HepG2 (cell line): ENCODE measurements around the gene CYLD. TPM values are rescaled to one million over a fixed set of nuclear protein-coding genes. Genes with fewer than 3 reads are reported as not detected.

Experiments
- ATAC-seq: fragments of 200-7000 bp; cut with Tn5 transposase; 3 replicates; pipeline ENCODE4 v1.9.1; 2020; ENCODE audit warnings: mild to moderate bottlenecking, moderate library complexity
- BruUV-seq: library from RNA; stranded (reverse); fragments of 400-500 nt; replicated peaks from 2 replicates; lab custom pipeline; 2021; lab: Mats Ljungman, UMichigan
- CTCF ChIA-PET: fragments of 300-600 bp; formaldehyde crosslinking; extraction: SDS; loops from one replicate; lab custom pipeline; 2021; ENCODE audit warnings: low total read pairs, inconsistent platforms, low intra/inter-chr PET ratio; lab: Yijun Ruan, JAX
- POLR2A ChIA-PET: fragments of 350-600 bp; sonication (Branson Sonifier 250); formaldehyde crosslinking; loops from one replicate; lab custom pipeline; 2020; ENCODE audit warnings: antibody characterized with exemption, inconsistent platforms; lab: Yijun Ruan, JAX
- DNase-seq: peaks from one replicate; pipeline ENCODE4 v3.0.0-alpha.2; 2015; ENCODE audit warnings: low spot score
- FAIRE-seq: peaks from 3 replicates; lab custom pipeline; 2011; peaks lifted over from hg19 to GRCh38; lab: Jason Lieb, UNC
- H2AFZ ChIP-seq: one replicate; pipeline ENCODE4 v1.6.1; 2011; ENCODE audit warnings: low read length, inconsistent platforms
- H3K27ac ChIP-seq: fragments of 300-600 bp; 3 replicates; pipeline ENCODE4 v1.8.0; 2011; ENCODE audit warnings: mixed run types, mild to moderate bottlenecking, mixed read lengths, low read length, inconsistent platforms; ENCODE audit not compliant: insufficient read depth; ENCODE audit errors: extremely low read length
- H3K27me3 ChIP-seq, 2 experiments: fragments of 200-600 bp in 1 of 2; 2 replicates in 1 of 2; 3 replicates in 1 of 2; pipeline versions ENCODE4 v1.6.0 to v1.8.0; 2011; ENCODE audit warnings: low read length in 2 of 2, mild to moderate bottlenecking in 2 of 2, moderate library complexity in 2 of 2, inconsistent platforms in 1 of 2; ENCODE audit not compliant: insufficient read depth in 2 of 2, control insufficient read depth in 1 of 2
- H3K36me3 ChIP-seq, 2 experiments: fragments of 200-600 bp in 1 of 2; replicated peaks in 1 of 2; 2 replicates in 1 of 2; 3 replicates in 1 of 2; pipeline versions ENCODE4 v1.5.1 to v1.8.0; 2011; ENCODE audit warnings: low read length in 2 of 2, inconsistent platforms in 1 of 2; ENCODE audit not compliant: insufficient read depth in 2 of 2, control insufficient read depth in 1 of 2
- H3K4me1 ChIP-seq: 2 replicates; pipeline ENCODE4 v1.5.1; 2012; ENCODE audit warnings: low read length, inconsistent platforms; ENCODE audit not compliant: insufficient read depth
- H3K4me2 ChIP-seq: 2 replicates; pipeline ENCODE4 v1.6.0; 2011; ENCODE audit warnings: low read depth, low read length, inconsistent platforms
- H3K4me3 ChIP-seq, 3 experiments: fragments of 200-600 bp in 1 of 3; sonication (generic), shearing (Covaris generic) in 1 of 3; replicated peaks in 1 of 3; 2 replicates each; pipeline ENCODE4 v1.5.1; 2011 to 2016; ENCODE audit warnings: low read length in 3 of 3, inconsistent platforms in 2 of 3, low read depth in 2 of 3, mild to moderate bottlenecking in 2 of 3, control low read depth in 1 of 3, mixed read lengths in 1 of 3; ENCODE audit not compliant: insufficient read depth in 1 of 3
- H3K79me2 ChIP-seq: one replicate; pipeline ENCODE4 v1.6.1; 2011; ENCODE audit warnings: low read length, inconsistent platforms; ENCODE audit not compliant: insufficient read depth
- H3K9ac ChIP-seq: 2 replicates; pipeline ENCODE4 v1.6.0; 2011; ENCODE audit warnings: mild to moderate bottlenecking, low read depth, low read length, inconsistent platforms; ENCODE audit not compliant: insufficient read depth
- H3K9me3 ChIP-seq: 2 replicates; pipeline ENCODE4 v1.5.1; 2012; ENCODE audit warnings: mild to moderate bottlenecking, low read length
- H4K20me1 ChIP-seq: 2 replicates; pipeline ENCODE4 v1.6.0; 2011; ENCODE audit warnings: inconsistent platforms, mild to moderate bottlenecking, low read length, moderate library complexity; ENCODE audit not compliant: insufficient read depth
- ATF7 ChIP-seq, 2 experiments: fragments of 450-650 bp in 1 of 2; sonication (generic) in 1 of 2; formaldehyde crosslinking in 1 of 2; IDR thresholded peaks; 2 replicates each; pipeline versions ENCODE4 v1.4.0 to v1.6.1; 2016 to 2020; ENCODE audit warnings: antibody characterized with exemption in 1 of 2, mild to moderate bottlenecking in 1 of 2, missing genetic modification reagents in 1 of 2
- JUN ChIP-seq: sonication (generic); formaldehyde crosslinking; IDR thresholded peaks from 2 replicates; pipeline ENCODE4 v1.4.0; 2020; ENCODE audit warnings: mild to moderate bottlenecking, missing genetic modification reagents
- MTERF4 ChIP-seq: sonication (generic); formaldehyde crosslinking; IDR thresholded peaks from 2 replicates; pipeline ENCODE4 v1.8.0; 2023; ENCODE audit warnings: mild to moderate bottlenecking, missing genetic modification reagents
- MXD3 ChIP-seq: IDR thresholded peaks from 2 replicates; pipeline ENCODE4 v1.6.1; 2016; ENCODE audit warnings: mild to moderate bottlenecking, missing biosample characterization, missing genetic modification reagents
- PAF1 ChIP-seq: IDR thresholded peaks from 2 replicates; pipeline ENCODE4 v1.6.1; 2016; ENCODE audit warnings: missing genetic modification reagents, missing compliant biosample characterization
- PBX3 ChIP-seq: sonication (generic); formaldehyde crosslinking; IDR thresholded peaks from 2 replicates; pipeline ENCODE4 v1.8.1; 2023; ENCODE audit warnings: missing genetic modification reagents, inconsistent platforms, borderline replicate concordance
- ZNF232 ChIP-seq: sonication (generic); formaldehyde crosslinking; IDR thresholded peaks from 2 replicates; pipeline ENCODE4 v1.4.0; 2020; ENCODE audit warnings: missing genetic modification reagents, borderline replicate concordance
- ZNF263 ChIP-seq: sonication (generic); formaldehyde crosslinking; IDR thresholded peaks from 2 replicates; pipeline ENCODE4 v1.4.0; 2020; ENCODE audit warnings: missing genetic modification reagents
- ZNF275 ChIP-seq: sonication (generic); formaldehyde crosslinking; IDR thresholded peaks from 2 replicates; pipeline ENCODE4 v1.8.0; 2022; ENCODE audit warnings: missing genetic modification reagents, mild to moderate bottlenecking, inconsistent platforms, borderline replicate concordance
- WGBS: methylation state at CpG from one replicate; pipeline ENCODE4 v1.1.6; 2017; ENCODE audit warnings: low lambda C conversion rate; 5-methylcytosine and 5-hydroxymethylcytosine counted together
- in situ Hi-C: cut with HindIII; loops from 2 replicates; pipeline ENCODE4 v1.10.0; 2017; ENCODE audit warnings: low pct_unique_long_range_greater_than_20kb; ENCODE audit not compliant: extremely low pct_ligation_motif_present
- intact Hi-C: fragments of 100-400 bp; cut with micrococcal nuclease; formaldehyde crosslinking; loops from one replicate; pipeline ENCODE4 v1.10.0; 2022; ENCODE audit not compliant: unreplicated experiment
- polyA plus RNA-seq, 8 experiments: library from polyadenylated mRNA; depleted of rRNA in 3 of 8; stranded (reverse) in 7 of 8; unstranded in 1 of 8; fragments of >200 nt; fragmentation: Illumina TruSeq in 4 of 8; extraction: Trizol in 4 of 8; gene quantifications; 2 replicates each; pipeline versions ENCODE4 v1.2.1 to v1.2.3, GENCODE V29; 2011 to 2016; ENCODE audit warnings: low read depth in 4 of 8, missing spikeins in 1 of 8, mixed read lengths in 1 of 8; ENCODE audit not compliant: insufficient read depth in 1 of 8
- total RNA-seq, 5 experiments: library from RNA; depleted of rRNA; stranded (reverse); fragments of >200 nt; fragmentation: Illumina TruSeq; extraction: Trizol; gene quantifications; 2 replicates each; pipeline ENCODE4 v1.2.3, GENCODE V29; 2016; ENCODE audit warnings: low read depth in 1 of 5

CYLD gene
- total and polyA plus RNA-seq, 2 of the 13 experiments (the other 11 are each of a cell fraction or from before 2014, with no cell fraction given): 6.1 to 11.4 TPM

- no peak for TF ChIP-seq PAF1
- TF ChIP-seq, all 625 proteins: peak for 0
Observed at GRCh38 chr16:50711040-50711439, 30.8 kb upstream of the CYLD start (continued).

GRCh38 chr16:50711862-50712559 lies 29.9 kb upstream of the CYLD start:
- H3K27ac ChIP-seq: no peak overlapping the region
- H3K4me2 ChIP-seq: no peak overlapping the region
- H2AFZ ChIP-seq: no peak overlapping the region
- in situ Hi-C loops (no loop called here), intact Hi-C loops (no loop called here)
- no peaks in the 10 kb centered on the region for H3K9me3 ChIP-seq
- DNase-seq (no peak), FAIRE-seq (no peak), ATAC-seq (no peak)
- H3K27me3 ChIP-seq: peaks cover 0 to 21% of the 10 kb centered on the region in 2 experiments; a peak in 2 of 5 replicates
- H3K36me3 ChIP-seq: no peaks in the 10 kb centered on the region
- no peaks in the 10 kb centered on the region for H4K20me1 ChIP-seq
- H3K4me1 ChIP-seq: peaks cover 14% of the 10 kb centered on the region
- 20% methylated on average over 4 of the region's 25 CpGs for WGBS
- no peak overlapping the region for H3K4me3 ChIP-seq
- ChIA-PET POLR2A (no interaction called here), CTCF (no interaction called here)
- H3K9ac ChIP-seq: no peak overlapping the region
- no TSS peak for BruUV-seq
- no peaks in the 10 kb centered on the region for H3K79me2 ChIP-seq
- TF ChIP-seq ZNF263 (CRISPR knock-in tag) (peak; percentile 78), ZNF275 (CRISPR knock-in tag) (no peak)

- H4K20me1 ChIP-seq: no peaks in the 10 kb centered on the region
- CTCF ChIA-PET: no interaction called here
- no peak overlapping the region for H3K4me3 ChIP-seq
- intact Hi-C loops: no loop called here
- no peaks in the 10 kb centered on the region for H3K79me2 ChIP-seq
- H3K27ac ChIP-seq: no peak overlapping the region
- no peak overlapping the region for H3K9ac ChIP-seq
- peaks cover 0 to 21% of the 10 kb centered on the region in 2 experiments; a peak in 2 of 5 replicates for H3K27me3 ChIP-seq
- no peaks in the 10 kb centered on the region for H3K9me3 ChIP-seq
- POLR2A ChIA-PET: no interaction called here
- in situ Hi-C loops: no loop called here
- peaks cover 19% of the 10 kb centered on the region for H3K4me1 ChIP-seq
- DNase-seq (no peak), FAIRE-seq (no peak), ATAC-seq (no peak)
- no TSS peak for BruUV-seq
- H2AFZ ChIP-seq: no peak overlapping the region
- 44% methylated on average over 3 of the region's 3 CpGs for WGBS
- no peaks in the 10 kb centered on the region for H3K36me3 ChIP-seq
- H3K4me2 ChIP-seq: no peak overlapping the region
- TF ChIP-seq MXD3 (CRISPR knock-in tag) (no peak), MTERF4 (CRISPR knock-in tag) (no peak), ZNF232 (CRISPR knock-in tag) (no peak), ATF7 (IDR thresholded peaks at IDR 0.05) (peak; percentile 51; the same call in 1 of the 2 replicates), ATF7 (CRISPR knock-in tag; IDR thresholded peaks at IDR 0.05) (no peak), JUN (CRISPR knock-in tag) (no peak), PBX3 (no peak)
Observed at GRCh38 chr16:50712560-50712898, 29.4 kb upstream of the CYLD start.
